CD14-positive monocyte (primary cell): ENCODE results near the gene SLC25A17. TPM values are rescaled to one million over a fixed set of nuclear protein-coding genes. Genes with fewer than 3 reads are reported as not detected.

ENCODE experiments used
- DNase-seq, 3 donors: peaks; one replicate each; pipeline ENCODE4 v3.0.0-alpha.2; 2011 to 2022
- H2AFZ ChIP-seq: 2 replicates; pipeline ENCODE4 v1.6.0; 2012; ENCODE audit warnings: mild to moderate bottlenecking, low read depth, low read length, inconsistent platforms; ENCODE audit not compliant: insufficient read depth, poor library complexity, severe bottlenecking
- H3K27ac ChIP-seq, 2 donors: 1 replicate in 1 of 2; 2 replicates in 1 of 2; pipeline ENCODE4 v1.5.1; 2012 to 2013; ENCODE audit warnings: low read length in 2 of 2, control low read depth in 1 of 2, inconsistent platforms in 1 of 2, low read depth in 1 of 2, mild to moderate bottlenecking in 1 of 2
- H3K27me3 ChIP-seq, 2 donors: one replicate each; pipeline versions ENCODE4 v1.6.0 to v1.6.1; 2011 to 2013; ENCODE audit warnings: low read length in 2 of 2; ENCODE audit not compliant: control insufficient read depth in 2 of 2, insufficient read depth in 2 of 2
- H3K36me3 ChIP-seq, 2 donors: replicated peaks in 1 of 2; 1 replicate in 1 of 2; 2 replicates in 1 of 2; pipeline versions ENCODE4 v1.5.1 to v1.6.1; 2012 to 2013; ENCODE audit warnings: low read length in 2 of 2, control low read depth in 1 of 2, inconsistent platforms in 1 of 2, mild to moderate bottlenecking in 1 of 2; ENCODE audit not compliant: insufficient read depth in 2 of 2, control insufficient read depth in 1 of 2
- H3K4me1 ChIP-seq, 2 donors: 1 replicate in 1 of 2; 2 replicates in 1 of 2; pipeline versions ENCODE4 v1.5.1 to v1.6.1; 2012 to 2013; ENCODE audit warnings: low read length in 2 of 2, control low read depth in 1 of 2, inconsistent platforms in 1 of 2, mild to moderate bottlenecking in 1 of 2, moderate library complexity in 1 of 2; ENCODE audit not compliant: insufficient read depth in 2 of 2, control insufficient read depth in 1 of 2
- H3K4me2 ChIP-seq: replicated peaks from 2 replicates; pipeline ENCODE3; 2012; ENCODE audit warnings: low read length, moderate library complexity, mild to moderate bottlenecking; ENCODE audit not compliant: poor library complexity, severe bottlenecking; ENCODE audit errors: extremely low read depth
- H3K4me3 ChIP-seq, 3 experiments: fragments of 200-600 bp in 1 of 3; sonication (generic) in 1 of 3; replicated peaks in 1 of 3; 1 replicate in 2 of 3; 2 replicates in 1 of 3; pipeline ENCODE4 v1.5.1; 2011 to 2013; ENCODE audit warnings: low read length in 3 of 3, mild to moderate bottlenecking in 3 of 3, control low read depth in 2 of 3, low read depth in 2 of 3, inconsistent platforms in 1 of 3, moderate library complexity in 1 of 3
- H3K79me2 ChIP-seq: 2 replicates; pipeline ENCODE4 v1.6.0; 2012; ENCODE audit warnings: mild to moderate bottlenecking, control low read depth, inconsistent platforms, low read length, moderate library complexity; ENCODE audit not compliant: insufficient read depth
- H3K9ac ChIP-seq: 2 replicates; pipeline ENCODE4 v1.6.0; 2017; ENCODE audit warnings: low read length, mild to moderate bottlenecking; ENCODE audit not compliant: insufficient read depth, poor library complexity, severe bottlenecking
- H3K9me3 ChIP-seq, 2 donors: replicated peaks in 1 of 2; 1 replicate in 1 of 2; 2 replicates in 1 of 2; pipeline versions ENCODE4 v1.5.1 to v1.6.1; 2012 to 2013; ENCODE audit warnings: low read length in 2 of 2, control low read depth in 1 of 2; ENCODE audit not compliant: control insufficient read depth in 1 of 2, insufficient read depth in 1 of 2
- H4K20me1 ChIP-seq: 2 replicates; pipeline ENCODE4 v1.6.0; 2012; ENCODE audit warnings: mild to moderate bottlenecking, low read length, control low read depth, moderate library complexity; ENCODE audit not compliant: insufficient read depth
- H3K27ac Mint-ChIP-seq, 7 donors: one replicate each; pipeline ENCODE4 v1.8.0; 2020; ENCODE audit warnings: mild to moderate bottlenecking in 7 of 7, mixed read lengths in 7 of 7, moderate library complexity in 6 of 7, inconsistent platforms in 2 of 7
- H3K27me3 Mint-ChIP-seq, 3 donors: one replicate each; pipeline ENCODE4 v1.8.0; 2021 to 2022; ENCODE audit warnings: low read depth in 3 of 3, mild to moderate bottlenecking in 3 of 3, mixed read lengths in 3 of 3, moderate library complexity in 3 of 3, inconsistent platforms in 1 of 3
- H3K36me3 Mint-ChIP-seq, 2 donors: one replicate each; pipeline ENCODE4 v1.8.0; 2020; ENCODE audit warnings: mixed read lengths in 2 of 2, inconsistent platforms in 1 of 2, mild to moderate bottlenecking in 1 of 2
- H3K4me1 Mint-ChIP-seq: one replicate; pipeline ENCODE4 v1.8.0; 2020; ENCODE audit warnings: mild to moderate bottlenecking, mixed read lengths
- H3K4me3 Mint-ChIP-seq, 2 donors: one replicate each; pipeline ENCODE4 v1.8.0; 2020; ENCODE audit warnings: mild to moderate bottlenecking in 2 of 2, mixed read lengths in 2 of 2, moderate library complexity in 1 of 2
- H3K9me3 Mint-ChIP-seq, 7 donors: one replicate each; pipeline ENCODE4 v1.8.0; 2020 to 2022; ENCODE audit warnings: mixed read lengths in 7 of 7, mild to moderate bottlenecking in 6 of 7, moderate library complexity in 6 of 7, inconsistent platforms in 2 of 7
- CTCF ChIP-seq: fragments of 200-600 bp; IDR thresholded peaks from one replicate; pipeline ENCODE4 v1.8.0; 2022; ENCODE audit warnings: antibody characterized with exemption, mild to moderate bottlenecking
- WGBS: methylation state at CpG from one replicate; pipeline ENCODE4 v1.1.5; 2013; ENCODE audit warnings: missing lambda C conversion rate; ENCODE audit not compliant: insufficient coverage; 5-methylcytosine and 5-hydroxymethylcytosine counted together
- intact Hi-C, 2 donors: fragments of 100-400 bp; cut with micrococcal nuclease; formaldehyde crosslinking; loops; one replicate each; pipeline versions ENCODE4 v1.15.0 to v1.15.1; 2023
- polyA plus RNA-seq, 3 donors: library from polyadenylated mRNA; depleted of rRNA in 1 of 3; unstranded in 2 of 3; stranded (reverse) in 1 of 3; fragments of 300-500 nt in 2 of 3; fragments of >200 nt in 1 of 3; fragmentation: Illumina TruSeq in 2 of 3; gene quantifications; 1 replicate in 2 of 3; 2 replicates in 1 of 3; pipeline ENCODE4 v1.2.3, GENCODE V29; 2012 to 2021

The SLC25A17 gene
- polyA plus RNA-seq, 3 donors, result 7.3 to 10.6 (median 8.8) TPM

DNA sequence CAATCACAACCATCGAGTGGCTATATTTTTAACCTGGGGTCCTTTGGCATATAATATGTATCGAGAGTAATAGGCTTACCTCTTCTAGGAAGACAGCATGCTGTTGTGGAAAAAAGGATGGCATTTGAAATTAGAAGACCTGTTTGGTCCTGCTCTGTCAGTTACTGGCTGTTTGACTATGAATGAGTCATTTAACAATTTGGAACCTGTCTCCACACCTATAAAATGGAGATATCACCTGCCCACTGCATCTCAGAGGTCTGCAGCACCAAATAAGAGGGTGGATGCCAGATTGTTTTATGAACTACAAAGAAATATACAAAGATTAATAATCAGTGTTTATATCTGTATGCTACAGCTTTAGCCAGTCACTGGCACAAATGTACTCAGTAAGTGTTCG is 60.8 kb downstream of the SLC25A17 start:
- DNase-seq, result no peak
- Histone ChIP-seq H3K27ac (no peak overlapping the region), H3K9me3 (no peaks in the 10 kb centered on the region), H3K27me3 (no peaks in the 10 kb centered on the region), H3K36me3 (no peaks in the 10 kb centered on the region), H3K4me2 (no peak overlapping the region), H3K79me2 (no peaks in the 10 kb centered on the region), H2AFZ (no peak overlapping the region), H3K4me1 (no peaks in the 10 kb centered on the region), H3K9ac (no peak overlapping the region), H4K20me1 (no peaks in the 10 kb centered on the region), H3K4me3 (no peak overlapping the region)
- H3K4me3 Mint-ChIP-seq, result no peak overlapping the region
- H3K9me3 Mint-ChIP-seq, result no peaks in the 10 kb centered on the region
- no peak for TF ChIP-seq CTCF
- H3K27me3 Mint-ChIP-seq, result peaks cover 0 to 3% (median 2%) of the 10 kb centered on the region in 3 donors
- intact Hi-C loops, result no loop called here
- no peak overlapping the region for H3K27ac Mint-ChIP-seq
- no peaks in the 10 kb centered on the region for H3K36me3 Mint-ChIP-seq
- WGBS, result 100% methylated on average over 1 of the region's 3 CpGs
- H3K4me1 Mint-ChIP-seq, result no peaks in the 10 kb centered on the region

- H3K27ac Mint-ChIP-seq, result no peak overlapping the region
- intact Hi-C loops, result no loop called here
These were observed 62.1 kb downstream of the SLC25A17 start for GRCh38 chr22:40757071-40757470.

More at GRCh38 chr22:40757071-40757470, 62.1 kb downstream of the SLC25A17 start:
- Mint-ChIP-seq H3K9me3 (no peaks in the 10 kb centered on the region), H3K36me3 (no peaks in the 10 kb centered on the region), H3K4me3 (no peak overlapping the region), H3K4me1 (no peaks in the 10 kb centered on the region), H3K27me3 (peaks cover 0 to 3% (median 2%) of the 10 kb centered on the region in 3 donors)
- no peak overlapping the region for H3K4me3 ChIP-seq
- no peaks in the 10 kb centered on the region for H4K20me1 ChIP-seq
- no peak overlapping the region for H3K9ac ChIP-seq
- DNase-seq, result no peak
- H3K36me3 ChIP-seq, result no peaks in the 10 kb centered on the region
- TF ChIP-seq CTCF, result no peak
- H3K9me3 ChIP-seq, result no peaks in the 10 kb centered on the region
- WGBS, result 100% methylated on average over 1 of the region's 3 CpGs
- H3K27ac ChIP-seq, result no peak overlapping the region
- H3K79me2 ChIP-seq, result no peaks in the 10 kb centered on the region
- no peaks in the 10 kb centered on the region for H3K27me3 ChIP-seq
- no peak overlapping the region for H2AFZ ChIP-seq
- no peaks in the 10 kb centered on the region for H3K4me1 ChIP-seq
- no peak overlapping the region for H3K4me2 ChIP-seq
